HepG2 (cell line): ENCODE measurements around the gene PTPN14. TPM values are rescaled to one million over a fixed set of nuclear protein-coding genes. Genes with fewer than 3 reads are reported as not detected.
A peak's percentile ranks its signal among the peaks of the same experiment; 100 is the strongest.

ENCODE experiments used
- CHD4 ChIP-seq: fragments of 200-600 bp; sonication (generic); IDR thresholded peaks from 2 replicates; pipeline ENCODE4 v1.7.0; 2017; ENCODE audit warnings: mild to moderate bottlenecking, low read length, borderline replicate concordance
- ELF4 ChIP-seq: sonication (generic); formaldehyde crosslinking; IDR thresholded peaks from 2 replicates; pipeline ENCODE4 v1.5.0; 2020; ENCODE audit warnings: missing genetic modification reagents, mild to moderate bottlenecking, moderate library complexity, borderline replicate concordance
- ELK4 ChIP-seq: sonication (generic); formaldehyde crosslinking; IDR thresholded peaks from 2 replicates; pipeline ENCODE4 v1.9.0; 2021; ENCODE audit warnings: missing genetic modification reagents, borderline replicate concordance
- FOXA1 ChIP-seq, 2 experiments: fragments of 450-650 bp in 1 of 2; sonication (generic) in 1 of 2; formaldehyde crosslinking in 1 of 2; IDR thresholded peaks; 2 replicates each; pipeline versions ENCODE4 v1.4.0 to v1.6.1; 2016 to 2020; ENCODE audit warnings: missing genetic modification reagents in 1 of 2
- HHEX ChIP-seq: IDR thresholded peaks from 2 replicates; pipeline ENCODE4 v1.6.1; 2016; ENCODE audit warnings: control low read depth
- POLR2A ChIP-seq, 2 experiments: IDR thresholded peaks; 2 replicates each; pipeline ENCODE4 v1.6.1; 2011; ENCODE audit warnings: low read depth in 2 of 2, low read length in 2 of 2, mild to moderate bottlenecking in 1 of 2, moderate library complexity in 1 of 2; ENCODE audit not compliant: insufficient read depth in 1 of 2
- PPARG ChIP-seq: conservative IDR thresholded peaks from 2 replicates; pipeline ENCODE4 v1.6.1; 2016; ENCODE audit warnings: missing biosample characterization, missing genetic modification reagents
- STAG1 ChIP-seq: sonication (generic); formaldehyde crosslinking; IDR thresholded peaks from 2 replicates; pipeline ENCODE4 v1.4.0; 2020; ENCODE audit warnings: missing genetic modification reagents
- TARDBP ChIP-seq: sonication (generic); formaldehyde crosslinking; IDR thresholded peaks from 2 replicates; pipeline ENCODE4 v1.8.0; 2022; ENCODE audit warnings: mild to moderate bottlenecking, missing genetic modification reagents
- XBP1 ChIP-seq: sonication (generic); formaldehyde crosslinking; IDR thresholded peaks from 2 replicates; pipeline ENCODE4 v1.5.0; 2020; ENCODE audit warnings: missing genetic modification reagents
- ZNF251 ChIP-seq: sonication (generic); formaldehyde crosslinking; IDR thresholded peaks from 2 replicates; pipeline ENCODE4 v1.9.0; 2021; ENCODE audit warnings: mild to moderate bottlenecking, missing genetic modification reagents
- ZNF704 ChIP-seq: sonication (generic); formaldehyde crosslinking; IDR thresholded peaks from 2 replicates; pipeline ENCODE4 v1.8.1; 2023; ENCODE audit warnings: mild to moderate bottlenecking, inconsistent platforms, moderate library complexity, missing genetic modification reagents, borderline replicate concordance
- ZNF737 ChIP-seq: sonication (generic); formaldehyde crosslinking; IDR thresholded peaks from 2 replicates; pipeline ENCODE4 v1.5.0; 2020; ENCODE audit warnings: missing genetic modification reagents, mild to moderate bottlenecking, borderline replicate concordance
- ZNF790 ChIP-seq: sonication (generic); formaldehyde crosslinking; IDR thresholded peaks from 2 replicates; pipeline ENCODE4 v1.8.0; 2022; ENCODE audit warnings: missing genetic modification reagents, mild to moderate bottlenecking, borderline replicate concordance
- polyA plus RNA-seq, 8 experiments: library from polyadenylated mRNA; depleted of rRNA in 3 of 8; stranded (reverse) in 7 of 8; unstranded in 1 of 8; fragments of >200 nt; fragmentation: Illumina TruSeq in 4 of 8; extraction: Trizol in 4 of 8; gene quantifications; 2 replicates each; pipeline versions ENCODE4 v1.2.1 to v1.2.3, GENCODE V29; 2011 to 2016; ENCODE audit warnings: low read depth in 4 of 8, missing spikeins in 1 of 8, mixed read lengths in 1 of 8; ENCODE audit not compliant: insufficient read depth in 1 of 8
- total RNA-seq, 5 experiments: library from RNA; depleted of rRNA; stranded (reverse); fragments of >200 nt; fragmentation: Illumina TruSeq; extraction: Trizol; gene quantifications; 2 replicates each; pipeline ENCODE4 v1.2.3, GENCODE V29; 2016; ENCODE audit warnings: low read depth in 1 of 5
- TF ChIP-seq, protein P1 (sequence below): sonication (generic); formaldehyde crosslinking; IDR thresholded peaks from 2 replicates; pipeline ENCODE4 v1.5.0; 2020; ENCODE audit warnings: mild to moderate bottlenecking, missing genetic modification reagents, borderline replicate concordance
- TF ChIP-seq, protein P2 (sequence below): conservative IDR thresholded peaks from 2 replicates; pipeline ENCODE4 v1.6.1; 2018; ENCODE audit warnings: missing genetic modification reagents
- TF ChIP-seq, protein P3 (sequence below): sonication (generic); formaldehyde crosslinking; IDR thresholded peaks from 2 replicates; pipeline ENCODE4 v1.4.0; 2020; ENCODE audit warnings: missing genetic modification reagents, borderline replicate concordance

PTPN14 gene
- total and polyA plus RNA-seq, 2 of the 13 experiments (the other 11 are each of a cell fraction or from before 2014, with no cell fraction given) = 3.9 to 4.7 TPM

- TF ChIP-seq, protein P1, sequence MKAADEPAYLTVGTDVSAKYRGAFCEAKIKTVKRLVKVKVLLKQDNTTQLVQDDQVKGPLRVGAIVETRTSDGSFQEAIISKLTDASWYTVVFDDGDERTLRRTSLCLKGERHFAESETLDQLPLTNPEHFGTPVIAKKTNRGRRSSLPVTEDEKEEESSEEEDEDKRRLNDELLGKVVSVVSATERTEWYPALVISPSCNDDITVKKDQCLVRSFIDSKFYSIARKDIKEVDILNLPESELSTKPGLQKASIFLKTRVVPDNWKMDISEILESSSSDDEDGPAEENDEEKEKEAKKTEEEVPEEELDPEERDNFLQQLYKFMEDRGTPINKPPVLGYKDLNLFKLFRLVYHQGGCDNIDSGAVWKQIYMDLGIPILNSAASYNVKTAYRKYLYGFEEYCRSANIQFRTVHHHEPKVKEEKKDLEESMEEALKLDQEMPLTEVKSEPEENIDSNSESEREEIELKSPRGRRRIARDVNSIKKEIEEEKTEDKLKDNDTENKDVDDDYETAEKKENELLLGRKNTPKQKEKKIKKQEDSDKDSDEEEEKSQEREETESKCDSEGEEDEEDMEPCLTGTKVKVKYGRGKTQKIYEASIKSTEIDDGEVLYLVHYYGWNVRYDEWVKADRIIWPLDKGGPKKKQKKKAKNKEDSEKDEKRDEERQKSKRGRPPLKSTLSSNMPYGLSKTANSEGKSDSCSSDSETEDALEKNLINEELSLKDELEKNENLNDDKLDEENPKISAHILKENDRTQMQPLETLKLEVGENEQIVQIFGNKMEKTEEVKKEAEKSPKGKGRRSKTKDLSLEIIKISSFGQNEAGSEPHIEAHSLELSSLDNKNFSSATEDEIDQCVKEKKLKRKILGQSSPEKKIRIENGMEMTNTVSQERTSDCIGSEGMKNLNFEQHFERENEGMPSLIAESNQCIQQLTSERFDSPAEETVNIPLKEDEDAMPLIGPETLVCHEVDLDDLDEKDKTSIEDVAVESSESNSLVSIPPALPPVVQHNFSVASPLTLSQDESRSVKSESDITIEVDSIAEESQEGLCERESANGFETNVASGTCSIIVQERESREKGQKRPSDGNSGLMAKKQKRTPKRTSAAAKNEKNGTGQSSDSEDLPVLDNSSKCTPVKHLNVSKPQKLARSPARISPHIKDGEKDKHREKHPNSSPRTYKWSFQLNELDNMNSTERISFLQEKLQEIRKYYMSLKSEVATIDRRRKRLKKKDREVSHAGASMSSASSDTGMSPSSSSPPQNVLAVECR (CRISPR knock-in tag) = no peak
- TF ChIP-seq TARDBP (no peak), HHEX (peak; percentile 85), ZNF737 (CRISPR knock-in tag) (no peak), ELF4 (no peak), CHD4 (no peak), XBP1 (no peak), ZNF790 (CRISPR knock-in tag) (no peak), PPARG (CRISPR knock-in tag) (0 out of 2 replicates have a peak, but pooled peaks have one; percentile 19), ELK4 (CRISPR knock-in tag) (no peak), STAG1 (CRISPR knock-in tag) (no peak), FOXA1 (IDR thresholded peaks at IDR 0.05) (peak; percentile 44; the same call in 1 of the 2 replicates), FOXA1 (CRISPR knock-in tag; IDR thresholded peaks at IDR 0.05) (peak; percentile 79), ZNF704 (CRISPR knock-in tag) (no peak), POLR2A (IDR thresholded peaks at IDR 0.05; ENCODE audit: insufficient read depth in 1 of 2, low read depth in 2 of 2, low read length in 2 of 2) (no peak), ZNF251 (CRISPR knock-in tag) (no peak)
- TF ChIP-seq, protein P2, sequence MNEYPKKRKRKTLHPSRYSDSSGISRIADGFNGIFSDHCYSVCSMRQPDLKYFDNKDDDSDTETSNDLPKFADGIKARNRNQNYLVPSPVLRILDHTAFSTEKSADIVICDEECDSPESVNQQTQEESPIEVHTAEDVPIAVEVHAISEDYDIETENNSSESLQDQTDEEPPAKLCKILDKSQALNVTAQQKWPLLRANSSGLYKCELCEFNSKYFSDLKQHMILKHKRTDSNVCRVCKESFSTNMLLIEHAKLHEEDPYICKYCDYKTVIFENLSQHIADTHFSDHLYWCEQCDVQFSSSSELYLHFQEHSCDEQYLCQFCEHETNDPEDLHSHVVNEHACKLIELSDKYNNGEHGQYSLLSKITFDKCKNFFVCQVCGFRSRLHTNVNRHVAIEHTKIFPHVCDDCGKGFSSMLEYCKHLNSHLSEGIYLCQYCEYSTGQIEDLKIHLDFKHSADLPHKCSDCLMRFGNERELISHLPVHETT (CRISPR knock-in tag) = no peak
- TF ChIP-seq, protein P3, sequence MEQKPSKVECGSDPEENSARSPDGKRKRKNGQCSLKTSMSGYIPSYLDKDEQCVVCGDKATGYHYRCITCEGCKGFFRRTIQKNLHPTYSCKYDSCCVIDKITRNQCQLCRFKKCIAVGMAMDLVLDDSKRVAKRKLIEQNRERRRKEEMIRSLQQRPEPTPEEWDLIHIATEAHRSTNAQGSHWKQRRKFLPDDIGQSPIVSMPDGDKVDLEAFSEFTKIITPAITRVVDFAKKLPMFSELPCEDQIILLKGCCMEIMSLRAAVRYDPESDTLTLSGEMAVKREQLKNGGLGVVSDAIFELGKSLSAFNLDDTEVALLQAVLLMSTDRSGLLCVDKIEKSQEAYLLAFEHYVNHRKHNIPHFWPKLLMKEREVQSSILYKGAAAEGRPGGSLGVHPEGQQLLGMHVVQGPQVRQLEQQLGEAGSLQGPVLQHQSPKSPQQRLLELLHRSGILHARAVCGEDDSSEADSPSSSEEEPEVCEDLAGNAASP (CRISPR knock-in tag) = no peak
Observed at GRCh38 chr1:214516434-214517326, 34.7 kb downstream of the PTPN14 start (continued).
